Neural cell (in vitro differentiated cells): ENCODE measurements around the gene HSD17B14.

Source experiments
- EP300 ChIP-seq: fragments of 450-650 bp; conservative IDR thresholded peaks from 2 replicates; pipeline ENCODE4 v1.6.1; 2014; ENCODE audit warnings: antibody characterized with exemption, mild to moderate bottlenecking, moderate library complexity; ENCODE audit not compliant: poor library complexity, severe bottlenecking
- EZH2 ChIP-seq: fragments of 200-600, 300-800 bp; shearing (Covaris generic), sonication (generic); IDR thresholded peaks from 2 replicates; pipeline ENCODE4 v1.6.1; 2014; ENCODE audit warnings: antibody characterized with exemption, low read length, borderline replicate concordance, mild to moderate bottlenecking; ENCODE audit not compliant: insufficient read depth, poor library complexity, severe bottlenecking
- POLR2AphosphoS5 ChIP-seq: IDR thresholded peaks from 2 replicates; pipeline ENCODE4 v1.6.1; 2012
- RAD21 ChIP-seq: fragments of 450-650 bp; conservative IDR thresholded peaks from 2 replicates; pipeline ENCODE4 v1.6.1; 2014; ENCODE audit warnings: antibody characterized with exemption, mild to moderate bottlenecking, moderate library complexity
- TAF1 ChIP-seq: IDR thresholded peaks from 2 replicates; pipeline ENCODE4 v1.6.1; 2012; ENCODE audit warnings: low read depth
- TF ChIP-seq, protein P1 (sequence below): fragments of 450-650 bp; IDR thresholded peaks from 2 replicates; pipeline ENCODE4 v1.5.1; 2014; ENCODE audit warnings: antibody characterized with exemption, mild to moderate bottlenecking, moderate library complexity; ENCODE audit not compliant: poor library complexity, severe bottlenecking
- TF ChIP-seq, protein P2 (sequence below): IDR thresholded peaks from 2 replicates; pipeline ENCODE4 v1.6.1; 2012; ENCODE audit warnings: borderline replicate concordance

DNA sequence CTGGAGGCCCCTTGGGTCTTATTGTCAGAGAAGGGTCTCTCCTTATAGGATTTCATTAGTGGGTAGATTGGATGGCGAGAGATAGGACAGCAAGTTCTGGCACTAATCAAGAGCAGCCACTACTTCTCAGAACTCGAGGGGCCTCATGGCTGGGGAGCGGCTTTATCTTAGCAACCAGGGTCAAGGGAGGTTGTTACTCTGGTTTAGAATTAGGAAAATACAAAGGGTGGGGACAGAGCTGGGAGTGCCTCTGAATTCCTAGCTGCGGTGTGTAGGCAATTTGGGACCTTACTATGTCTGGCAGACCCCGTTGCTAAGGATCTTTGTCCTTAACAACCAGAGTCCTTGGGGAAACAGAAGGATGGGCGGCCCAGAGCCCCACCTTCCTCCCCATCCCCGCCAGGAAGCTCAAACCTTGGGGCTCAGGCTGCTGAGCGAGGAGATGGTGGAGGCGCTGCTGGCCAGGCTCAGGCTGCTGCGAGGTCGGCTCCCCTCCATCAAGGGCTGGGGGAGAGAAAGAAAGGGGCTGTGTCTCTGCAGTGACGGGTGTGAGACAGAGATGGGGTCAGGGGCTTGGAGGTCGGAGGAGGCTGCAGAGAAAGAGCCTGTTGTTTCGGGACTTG, 30.9 kb upstream of the HSD17B14 start:
- TF ChIP-seq TAF1 = no peak
- TF ChIP-seq, protein P1, sequence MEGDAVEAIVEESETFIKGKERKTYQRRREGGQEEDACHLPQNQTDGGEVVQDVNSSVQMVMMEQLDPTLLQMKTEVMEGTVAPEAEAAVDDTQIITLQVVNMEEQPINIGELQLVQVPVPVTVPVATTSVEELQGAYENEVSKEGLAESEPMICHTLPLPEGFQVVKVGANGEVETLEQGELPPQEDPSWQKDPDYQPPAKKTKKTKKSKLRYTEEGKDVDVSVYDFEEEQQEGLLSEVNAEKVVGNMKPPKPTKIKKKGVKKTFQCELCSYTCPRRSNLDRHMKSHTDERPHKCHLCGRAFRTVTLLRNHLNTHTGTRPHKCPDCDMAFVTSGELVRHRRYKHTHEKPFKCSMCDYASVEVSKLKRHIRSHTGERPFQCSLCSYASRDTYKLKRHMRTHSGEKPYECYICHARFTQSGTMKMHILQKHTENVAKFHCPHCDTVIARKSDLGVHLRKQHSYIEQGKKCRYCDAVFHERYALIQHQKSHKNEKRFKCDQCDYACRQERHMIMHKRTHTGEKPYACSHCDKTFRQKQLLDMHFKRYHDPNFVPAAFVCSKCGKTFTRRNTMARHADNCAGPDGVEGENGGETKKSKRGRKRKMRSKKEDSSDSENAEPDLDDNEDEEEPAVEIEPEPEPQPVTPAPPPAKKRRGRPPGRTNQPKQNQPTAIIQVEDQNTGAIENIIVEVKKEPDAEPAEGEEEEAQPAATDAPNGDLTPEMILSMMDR = no peak
- no peak for TF ChIP-seq EZH2
- TF ChIP-seq EP300 = no peak
- TF ChIP-seq, protein P2, sequence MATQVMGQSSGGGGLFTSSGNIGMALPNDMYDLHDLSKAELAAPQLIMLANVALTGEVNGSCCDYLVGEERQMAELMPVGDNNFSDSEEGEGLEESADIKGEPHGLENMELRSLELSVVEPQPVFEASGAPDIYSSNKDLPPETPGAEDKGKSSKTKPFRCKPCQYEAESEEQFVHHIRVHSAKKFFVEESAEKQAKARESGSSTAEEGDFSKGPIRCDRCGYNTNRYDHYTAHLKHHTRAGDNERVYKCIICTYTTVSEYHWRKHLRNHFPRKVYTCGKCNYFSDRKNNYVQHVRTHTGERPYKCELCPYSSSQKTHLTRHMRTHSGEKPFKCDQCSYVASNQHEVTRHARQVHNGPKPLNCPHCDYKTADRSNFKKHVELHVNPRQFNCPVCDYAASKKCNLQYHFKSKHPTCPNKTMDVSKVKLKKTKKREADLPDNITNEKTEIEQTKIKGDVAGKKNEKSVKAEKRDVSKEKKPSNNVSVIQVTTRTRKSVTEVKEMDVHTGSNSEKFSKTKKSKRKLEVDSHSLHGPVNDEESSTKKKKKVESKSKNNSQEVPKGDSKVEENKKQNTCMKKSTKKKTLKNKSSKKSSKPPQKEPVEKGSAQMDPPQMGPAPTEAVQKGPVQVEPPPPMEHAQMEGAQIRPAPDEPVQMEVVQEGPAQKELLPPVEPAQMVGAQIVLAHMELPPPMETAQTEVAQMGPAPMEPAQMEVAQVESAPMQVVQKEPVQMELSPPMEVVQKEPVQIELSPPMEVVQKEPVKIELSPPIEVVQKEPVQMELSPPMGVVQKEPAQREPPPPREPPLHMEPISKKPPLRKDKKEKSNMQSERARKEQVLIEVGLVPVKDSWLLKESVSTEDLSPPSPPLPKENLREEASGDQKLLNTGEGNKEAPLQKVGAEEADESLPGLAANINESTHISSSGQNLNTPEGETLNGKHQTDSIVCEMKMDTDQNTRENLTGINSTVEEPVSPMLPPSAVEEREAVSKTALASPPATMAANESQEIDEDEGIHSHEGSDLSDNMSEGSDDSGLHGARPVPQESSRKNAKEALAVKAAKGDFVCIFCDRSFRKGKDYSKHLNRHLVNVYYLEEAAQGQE = no peak
- TF ChIP-seq RAD21 = no peak
- no peak for TF ChIP-seq POLR2AphosphoS5
